ENCODE data around the gene TP63. TPM values are rescaled to one million over a fixed set of nuclear protein-coding genes. Genes with fewer than 3 reads are reported as not detected.

TP63 gene
- polyA plus RNA-seq, 3 donors = 0.73 to 1.2 (median 1.1) TPM

DNA sequence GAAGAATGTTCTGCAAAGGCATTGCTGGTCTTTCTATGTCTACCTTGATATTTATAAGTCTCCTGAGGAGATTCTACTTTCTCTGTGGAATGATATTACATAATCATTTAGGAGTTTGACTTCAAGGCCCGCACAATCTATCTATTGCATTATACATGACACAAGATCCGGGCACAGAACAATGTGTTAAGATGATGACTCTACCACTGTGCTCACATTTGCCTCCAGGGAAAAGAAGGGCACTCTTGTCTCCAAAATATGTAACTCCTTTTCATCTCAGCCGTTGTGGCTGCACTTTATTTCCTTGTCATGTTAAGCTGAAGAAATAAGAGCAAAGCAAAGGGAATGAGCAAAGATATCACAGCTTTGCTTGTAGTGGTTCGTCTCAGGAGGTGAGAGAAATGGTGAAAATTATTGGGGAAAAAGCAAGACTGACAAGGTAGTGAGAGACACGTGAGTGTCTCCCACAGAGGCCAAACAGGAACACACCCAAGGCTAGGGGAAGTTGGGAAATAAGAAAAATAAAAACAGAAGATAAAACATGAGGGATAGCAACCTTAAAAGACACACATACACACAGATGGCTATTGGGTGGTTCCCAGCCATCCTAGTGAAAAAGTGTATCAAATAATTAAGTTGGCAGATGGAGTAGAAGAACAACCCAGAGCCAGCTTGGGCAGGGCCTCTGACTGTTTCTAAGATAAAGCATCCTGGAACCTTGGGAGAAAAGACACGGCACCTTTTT, 305.2 kb downstream of the TP63 start:
- DNase-seq (ENCODE audit: extremely low read depth in 1 of 11, low read depth in 9 of 11, low spot score in 4 of 11) = no peak

DNA sequence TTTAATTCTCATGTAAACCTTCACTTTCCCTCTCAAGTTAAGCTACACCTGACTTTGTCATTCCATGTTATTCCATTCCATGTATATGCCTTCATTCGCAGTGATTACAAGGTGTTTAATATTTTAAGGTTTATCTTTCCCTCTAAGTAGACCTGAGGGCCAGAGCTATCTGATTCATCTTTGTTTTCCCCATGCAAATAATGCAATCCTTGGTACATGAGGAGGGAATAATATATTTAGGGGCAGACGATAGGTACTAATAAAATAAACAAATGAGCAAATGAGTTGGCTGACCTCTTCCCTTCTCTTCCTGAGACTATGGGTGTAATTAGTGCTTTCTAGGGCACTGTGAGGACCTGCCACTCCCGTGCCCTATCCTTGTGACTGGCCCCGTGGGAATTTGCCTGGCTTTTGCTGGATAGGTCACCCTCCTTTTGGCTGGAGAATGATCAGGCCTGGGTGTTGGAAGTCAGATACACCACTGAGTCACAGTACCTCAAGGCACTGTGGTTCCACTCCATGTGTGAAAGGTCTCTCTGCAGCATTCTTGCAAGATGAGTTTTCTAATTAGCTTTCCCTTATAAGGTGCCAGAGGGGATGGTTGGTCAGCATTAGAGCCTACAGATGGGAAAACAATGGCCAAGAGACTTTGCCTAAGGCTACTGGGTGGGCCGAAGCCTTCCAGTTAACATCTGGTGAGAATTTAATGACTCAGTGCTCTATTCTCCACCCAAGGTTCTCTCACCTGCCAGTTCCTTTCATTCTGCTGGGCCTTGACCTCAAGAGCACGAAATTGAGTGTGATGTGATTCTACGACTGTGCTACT, 306.3 kb downstream of the TP63 start:
- DNase-seq (ENCODE audit: extremely low read depth in 1 of 11, low read depth in 9 of 11, low spot score in 4 of 11) = no peak

DNA sequence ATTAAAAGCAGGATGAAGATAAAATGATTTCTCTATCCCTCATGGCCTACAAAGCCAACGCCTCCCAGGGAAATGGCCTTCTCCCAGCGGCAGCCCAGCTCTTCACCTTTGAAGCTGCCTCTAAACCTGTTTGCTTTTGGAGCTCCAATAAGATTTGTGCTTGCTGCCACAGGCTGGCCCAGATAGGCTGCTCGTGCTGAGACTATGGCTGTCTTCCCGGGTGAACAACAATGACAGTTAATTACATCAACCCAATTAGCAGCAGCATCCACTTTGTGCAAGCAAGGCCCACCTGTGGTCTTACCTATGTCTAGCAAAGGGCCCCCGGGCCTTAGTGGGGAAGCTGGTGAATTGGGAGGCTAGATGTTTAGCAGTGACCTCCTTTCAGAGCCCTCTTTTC, 309.9 kb downstream of the TP63 start:
- no peak for DNase-seq (ENCODE audit: extremely low read depth in 1 of 11, low read depth in 9 of 11, low spot score in 4 of 11)

DNA sequence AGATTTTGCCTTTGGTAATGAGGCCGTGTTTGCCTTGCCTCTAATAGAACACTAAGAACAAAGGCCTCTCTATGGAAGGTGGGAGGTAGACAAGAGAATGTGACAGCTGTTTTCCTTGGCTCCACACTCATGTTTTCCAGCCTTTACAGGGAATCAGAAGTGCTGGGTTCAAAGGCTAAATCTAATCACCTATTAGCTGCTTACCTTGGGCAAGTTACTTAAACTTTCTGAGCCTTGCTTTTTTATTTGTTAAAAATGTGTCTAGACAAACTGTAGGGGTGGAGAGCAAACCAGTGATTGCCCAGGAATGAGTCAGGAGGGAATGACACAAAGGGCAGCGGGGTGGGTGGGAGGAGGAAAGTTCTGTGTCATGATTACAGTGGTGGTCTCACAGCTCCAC, 310.5 kb downstream of the TP63 start:
- no peak for DNase-seq (ENCODE audit: extremely low read depth in 1 of 11, low read depth in 9 of 11, low spot score in 4 of 11)

GRCh38 chr3:189942948-189943347, 311.8 kb downstream of the TP63 start:
- no peak for DNase-seq (ENCODE audit: extremely low read depth in 1 of 11, low read depth in 9 of 11, low spot score in 4 of 11)

GRCh38 chr3:189944285-189945145, 313.3 kb downstream of the TP63 start:
- no peak for DNase-seq (ENCODE audit: extremely low read depth in 1 of 11, low read depth in 9 of 11, low spot score in 4 of 11)

DNA sequence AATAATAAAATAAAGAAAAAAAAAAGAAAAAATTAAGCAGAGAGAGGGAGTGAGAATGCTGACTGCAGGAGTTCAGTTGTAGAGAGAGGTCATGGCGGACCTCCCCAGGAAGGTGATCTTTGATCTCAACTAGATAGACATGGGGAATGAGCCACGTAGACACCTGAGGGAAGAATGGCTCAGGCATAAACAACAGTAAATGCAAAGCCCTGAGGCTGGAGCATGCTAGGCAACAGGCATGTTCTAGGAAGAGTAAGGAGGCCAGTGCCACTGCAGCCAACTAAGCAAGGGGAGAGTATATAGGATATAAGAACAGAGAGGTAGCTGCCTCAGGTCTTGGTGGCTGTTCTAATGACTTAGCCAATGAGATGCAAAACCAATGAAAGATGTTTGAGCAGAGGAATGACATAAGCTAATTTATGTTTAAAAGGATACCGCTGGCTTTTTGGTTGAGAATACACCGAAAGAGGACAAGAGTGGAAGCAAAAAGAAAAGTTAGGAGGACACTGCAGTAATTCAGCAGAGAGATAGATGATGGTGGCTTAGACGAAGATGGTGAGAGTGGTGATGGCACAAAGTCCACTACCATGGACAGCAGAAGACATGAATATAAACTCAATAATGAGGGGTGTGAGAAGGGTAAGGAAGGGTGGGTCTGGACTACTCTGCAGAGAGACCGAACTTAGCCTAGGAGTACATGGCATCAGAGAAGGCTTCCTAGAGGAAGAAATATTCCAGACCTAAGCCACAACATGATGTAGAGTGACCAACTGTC, 314.9 kb downstream of the TP63 start:
- no peak for DNase-seq (ENCODE audit: extremely low read depth in 1 of 11, low read depth in 9 of 11, low spot score in 4 of 11)
